GM19463 (cell line): ENCODE results near the gene SLC6A1.
"Not testable (repeated sequence)": the region's sequence is repeated elsewhere in the genome, so short reads cannot be mapped to it uniquely, and the experiment has no call there.

Experiments used
- ATAC-seq: cut with Tn5 transposase; IDR thresholded peaks from one replicate; pipeline ENCODE4 v1.9.1; 2021; ENCODE audit warnings: mild to moderate bottlenecking, moderate library complexity; ENCODE audit not compliant: unreplicated experiment

The SLC6A1 gene

GRCh38 chr3:11057655-11058054 is 65.1 kb downstream of the SLC6A1 start:
- no peak for ATAC-seq

GRCh38 chr3:11059090-11059798 is 66.7 kb downstream of the SLC6A1 start:
- ATAC-seq, result no peak

GRCh38 chr3:11059799-11060115 is 67.2 kb downstream of the SLC6A1 start:
- no peak for ATAC-seq

GRCh38 chr3:11060500-11061251 is 68.1 kb downstream of the SLC6A1 start:
- no peak for ATAC-seq

DNA sequence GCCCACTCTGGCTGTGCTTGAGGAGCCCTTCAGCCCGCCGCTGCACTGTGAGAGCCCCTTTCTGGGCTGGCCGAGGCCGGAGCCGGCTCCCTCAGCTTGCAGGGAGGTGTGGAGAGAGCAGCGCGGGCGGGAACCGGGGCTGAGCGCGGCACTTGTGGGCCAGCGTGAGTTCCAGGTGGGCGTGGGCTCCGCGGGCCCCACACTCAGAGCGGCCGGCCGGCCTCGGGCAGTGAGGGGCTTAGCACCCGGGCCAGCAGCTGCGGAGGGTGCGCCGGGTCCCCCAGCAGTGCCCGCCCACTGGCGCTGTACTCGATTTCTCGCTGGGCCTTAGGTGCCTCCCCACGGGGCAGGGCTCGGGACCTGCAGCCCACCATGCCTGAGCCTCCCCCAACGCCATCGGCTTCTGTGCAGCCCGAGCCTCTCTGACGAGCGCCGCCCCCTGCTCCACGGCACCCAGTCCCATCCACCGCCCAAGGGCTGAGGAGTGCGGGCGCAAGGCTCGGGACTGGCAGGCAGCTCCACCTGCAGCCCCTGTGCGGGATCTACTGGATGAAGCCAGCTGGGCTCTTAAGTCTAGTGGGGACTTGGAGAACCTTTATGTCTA is 68.8 kb downstream of the SLC6A1 start:
- not testable (repeated sequence) for ATAC-seq

- no peak for ATAC-seq
Measured at GRCh38 chr3:11062704-11063103, 70.2 kb downstream of the SLC6A1 start.

GRCh38 chr3:11071096-11071755 is 78.7 kb downstream of the SLC6A1 start:
- no peak for ATAC-seq

- ATAC-seq, result no peak
Measured at GRCh38 chr3:11072631-11073030, 80.1 kb downstream of the SLC6A1 start.

GRCh38 chr3:11074011-11074410 is 81.5 kb downstream of the SLC6A1 start:
- no peak for ATAC-seq

DNA sequence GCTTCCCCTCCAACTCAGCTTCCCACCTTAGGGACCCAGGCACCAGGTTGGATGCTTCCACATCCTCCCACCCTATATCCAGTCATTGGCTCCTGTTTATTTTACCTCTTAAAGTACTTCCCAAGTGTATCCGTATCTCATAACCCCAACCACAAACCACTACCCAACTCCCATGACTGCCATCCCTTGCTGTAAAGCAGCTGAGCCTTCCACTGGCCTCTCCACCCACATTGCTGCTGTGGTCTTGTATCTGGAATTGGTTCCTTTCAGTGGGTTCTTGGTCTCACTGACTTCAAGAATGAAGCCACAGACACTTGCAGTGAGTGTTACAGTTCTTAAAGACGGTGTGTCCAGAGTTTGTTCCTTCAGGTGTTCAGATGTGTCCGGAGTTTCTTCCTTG is 81.9 kb downstream of the SLC6A1 start:
- no peak for ATAC-seq

DNA sequence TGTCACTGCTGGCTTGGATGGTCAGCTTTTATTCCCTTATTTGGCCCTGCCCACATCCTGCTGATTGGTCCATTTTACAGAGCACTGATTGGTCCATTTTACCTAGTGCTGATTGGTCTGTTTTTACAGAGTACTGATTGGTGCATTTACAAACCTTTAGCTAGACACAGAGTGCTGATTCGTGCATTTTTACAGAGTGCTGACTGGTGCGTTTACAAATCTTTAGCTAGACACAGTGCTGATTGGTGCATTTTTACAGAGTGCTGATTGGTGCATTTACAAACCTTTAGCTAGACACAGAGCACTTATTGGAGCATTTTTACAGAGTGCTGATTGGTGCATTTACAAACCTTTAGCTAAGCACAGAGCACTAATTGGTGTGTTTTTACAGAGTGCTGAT is 82.6 kb downstream of the SLC6A1 start:
- not testable (repeated sequence) for ATAC-seq

DNA sequence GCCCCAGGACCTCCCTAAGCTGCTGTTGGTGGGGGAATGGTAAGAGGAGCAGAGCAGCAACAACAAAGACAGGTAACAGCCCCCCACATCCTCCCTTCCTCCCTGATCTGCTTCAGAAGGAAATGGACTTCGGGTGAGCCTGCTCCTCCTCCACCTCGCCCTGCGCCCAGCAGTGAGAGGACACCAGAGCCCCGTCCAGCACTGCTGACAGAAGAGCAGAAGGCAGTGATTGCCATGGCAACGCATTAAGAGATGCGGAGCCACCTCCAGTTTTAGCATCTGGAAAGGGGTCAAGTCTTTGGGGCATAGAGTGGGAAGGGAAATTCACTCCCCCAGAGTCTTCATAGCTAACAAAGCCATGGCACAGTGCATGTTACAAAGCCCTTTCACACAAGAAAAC is 84.2 kb downstream of the SLC6A1 start:
- ATAC-seq, result no peak

DNA sequence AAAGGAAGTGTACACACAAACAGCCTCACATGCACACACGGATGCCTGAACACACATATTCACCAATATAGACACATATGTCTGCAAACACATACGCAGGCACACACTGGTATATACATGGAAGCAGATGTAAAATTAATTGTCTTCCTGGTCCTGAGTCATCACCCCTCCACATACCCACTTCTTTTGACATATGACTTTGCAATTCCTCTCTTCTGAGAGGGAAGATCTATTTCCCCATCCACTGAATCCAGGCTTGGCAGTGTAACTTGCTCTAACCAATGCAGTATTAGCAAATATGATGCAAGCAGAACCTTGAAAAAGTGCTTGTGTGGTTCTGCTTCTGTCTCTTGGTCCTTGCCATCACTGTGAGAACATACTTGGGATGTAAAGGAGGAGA is 84.9 kb downstream of the SLC6A1 start:
- no peak for ATAC-seq

GRCh38 chr3:11078826-11079515 is 86.4 kb downstream of the SLC6A1 start:
- no peak for ATAC-seq

DNA sequence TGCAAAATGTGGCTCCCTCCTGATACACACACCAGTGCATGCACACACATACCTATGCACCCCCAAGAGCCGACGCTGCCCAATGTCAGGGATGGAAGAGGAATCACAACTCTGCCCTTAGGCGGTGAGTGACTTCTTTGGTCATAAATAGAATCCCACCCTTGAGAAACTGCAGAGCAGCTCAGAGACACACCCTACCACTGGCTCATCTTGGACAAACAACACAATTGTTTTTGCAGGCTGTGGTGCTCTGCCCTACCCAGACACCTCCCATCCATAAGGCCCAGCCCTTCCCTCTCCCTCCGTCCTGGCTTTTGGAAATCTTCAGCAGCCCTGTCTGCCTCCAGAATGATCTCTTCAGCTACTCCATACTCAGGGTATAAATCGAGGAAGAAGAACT is 87.9 kb downstream of the SLC6A1 start:
- ATAC-seq, result no peak

GRCh38 chr3:11084098-11084497 is 91.5 kb downstream of the SLC6A1 start:
- no peak for ATAC-seq

DNA sequence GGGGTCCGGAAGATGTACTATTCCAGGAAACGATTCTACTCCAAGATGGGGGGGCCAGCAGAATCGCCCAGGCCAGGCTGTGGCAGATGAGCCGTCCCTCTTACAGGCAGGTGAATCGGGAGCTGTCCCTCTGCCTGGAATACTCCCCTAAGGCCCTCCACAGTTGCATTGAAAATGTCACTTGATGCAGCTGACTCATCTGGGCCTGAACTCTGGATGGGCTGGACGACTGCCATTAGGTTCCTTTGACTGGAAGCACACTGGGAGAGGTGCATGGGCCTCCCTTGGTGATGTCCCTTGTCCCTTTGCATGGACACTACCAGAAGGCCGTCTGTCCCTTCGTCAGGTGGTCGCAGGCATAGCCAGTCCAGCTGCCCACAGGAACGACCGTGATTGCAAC is 92.1 kb downstream of the SLC6A1 start:
- no peak for ATAC-seq

DNA sequence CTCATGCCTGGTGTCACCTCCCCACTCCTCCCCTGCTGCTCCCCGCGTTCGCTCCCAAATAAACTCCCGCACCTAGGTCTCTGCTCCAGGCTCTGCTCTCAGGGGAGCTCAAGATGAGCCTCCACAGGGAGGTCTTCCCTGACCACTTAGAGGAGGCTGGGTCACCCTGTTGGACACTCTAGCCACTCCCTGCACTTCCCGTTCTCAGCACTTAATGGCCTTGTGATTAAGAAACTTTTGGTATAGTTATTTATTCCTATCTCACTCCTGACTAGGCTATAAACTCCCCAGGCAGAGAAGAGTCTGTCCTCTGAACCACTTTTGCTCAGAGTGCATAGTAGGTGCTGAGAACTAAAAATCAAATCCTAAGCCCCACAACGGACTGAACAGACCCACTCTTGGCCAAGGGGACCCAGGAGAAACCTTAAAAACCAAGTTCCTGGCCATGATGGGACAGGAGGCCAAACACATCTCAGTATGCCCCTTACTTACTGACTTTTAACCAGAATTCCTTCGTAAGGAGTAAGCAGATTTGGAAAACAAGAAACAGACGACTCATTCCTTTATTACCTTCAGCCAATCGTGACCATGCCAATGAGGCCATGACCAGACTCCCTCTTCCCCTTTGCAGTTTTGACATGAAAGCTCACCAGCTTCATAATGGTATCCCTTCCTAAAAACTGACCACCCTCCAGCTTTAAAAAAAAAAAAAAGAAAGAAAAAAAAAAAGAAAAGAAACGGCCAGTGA is 92.7 kb downstream of the SLC6A1 start:
- no peak for ATAC-seq

DNA sequence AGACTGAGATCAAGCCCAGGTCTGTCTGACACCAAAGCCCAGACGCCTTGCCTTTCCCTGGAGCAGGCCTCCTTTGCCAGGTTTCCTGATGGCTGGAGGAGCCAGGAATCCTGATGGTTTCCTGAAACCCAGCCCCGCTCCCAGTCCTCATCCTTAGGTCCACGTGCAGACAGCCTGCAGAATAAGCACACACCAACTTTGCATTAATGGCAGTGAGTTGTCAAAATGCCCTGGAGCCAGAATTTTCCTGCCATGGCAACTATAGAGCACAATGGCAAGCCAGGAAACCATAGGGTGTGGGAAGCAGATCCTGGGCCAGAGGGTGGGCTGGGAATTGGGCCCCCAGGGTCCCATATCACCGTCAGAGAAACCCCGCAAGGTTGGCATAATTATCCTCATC is 94.3 kb downstream of the SLC6A1 start:
- no peak for ATAC-seq

- ATAC-seq, result no peak
Measured at GRCh38 chr3:11088066-11088465, 95.5 kb downstream of the SLC6A1 start.
